IMR-90 (cell line): ENCODE measurements around the gene COL25A1. TPM values are rescaled to one million over a fixed set of nuclear protein-coding genes. Genes with fewer than 3 reads are reported as not detected.

Source experiments
- ATAC-seq: fragments of 200-7000 bp; cut with Tn5 transposase; 2 replicates; pipeline ENCODE4 v1.9.1; 2020; ENCODE audit warnings: low read depth, mild to moderate bottlenecking, moderate library complexity
- BruUV-seq: library from RNA; stranded (reverse); fragments of 400-500 nt; replicated peaks from 2 replicates; lab custom pipeline; 2021; lab: Mats Ljungman, UMichigan
- CTCF ChIA-PET: fragments of 300-600 bp; formaldehyde crosslinking; extraction: SDS; loops from one replicate; lab custom pipeline; 2021; ENCODE audit warnings: antibody characterized with exemption; lab: Yijun Ruan, JAX
- POLR2A ChIA-PET: fragments of 300-600 bp; sonication (Branson Sonifier 250); formaldehyde crosslinking; loops from one replicate; lab custom pipeline; 2022; ENCODE audit warnings: antibody characterized with exemption; ENCODE audit not compliant: unreplicated experiment; lab: Charles Lee
- DNase-seq: peaks from one replicate; pipeline ENCODE4 v3.0.0; 2013
- H2AFZ ChIP-seq: replicated peaks from 2 replicates; pipeline ENCODE3; 2013; ENCODE audit warnings: low read length, mild to moderate bottlenecking; ENCODE audit not compliant: poor library complexity
- H2AK5ac ChIP-seq: 2 replicates; pipeline ENCODE4 v1.6.1; 2013; ENCODE audit warnings: low read depth, low read length, inconsistent platforms
- H2AK9ac ChIP-seq: replicated peaks from 2 replicates; pipeline ENCODE3; 2013; ENCODE audit warnings: mild to moderate bottlenecking, low read depth, low read length, moderate library complexity; ENCODE audit not compliant: poor library complexity
- H2BK120ac ChIP-seq: 2 replicates; pipeline ENCODE4 v1.6.1; 2013; ENCODE audit warnings: low read depth, low read length, inconsistent platforms
- H2BK15ac ChIP-seq: 3 replicates; pipeline ENCODE4 v1.6.1; 2013; ENCODE audit warnings: low read depth, low read length, inconsistent platforms
- H2BK20ac ChIP-seq: 2 replicates; pipeline ENCODE4 v1.6.1; 2013; ENCODE audit warnings: low read depth, mild to moderate bottlenecking, inconsistent platforms, low read length, moderate library complexity
- H2BK5ac ChIP-seq: 2 replicates; pipeline ENCODE4 v1.6.1; 2013; ENCODE audit warnings: mild to moderate bottlenecking, low read depth, low read length, inconsistent platforms; ENCODE audit not compliant: poor library complexity, severe bottlenecking
- H3K14ac ChIP-seq: replicated peaks from 2 replicates; pipeline ENCODE4 v1.6.1; 2013; ENCODE audit warnings: low read depth, low read length, inconsistent platforms
- H3K18ac ChIP-seq: 2 replicates; pipeline ENCODE4 v1.6.1; 2013; ENCODE audit warnings: low read depth, low read length, control low read depth
- H3K23ac ChIP-seq: 2 replicates; pipeline ENCODE4 v1.6.1; 2013; ENCODE audit warnings: low read depth, low read length, inconsistent platforms
- H3K27ac ChIP-seq: 2 replicates; pipeline ENCODE4 v1.5.1; 2013; ENCODE audit warnings: mild to moderate bottlenecking, control low read depth, low read length; ENCODE audit not compliant: insufficient read depth
- H3K27me3 ChIP-seq: 2 replicates; pipeline ENCODE4 v1.6.1; 2013; ENCODE audit warnings: low read length; ENCODE audit not compliant: control insufficient read depth, insufficient read depth
- H3K36me3 ChIP-seq: 2 replicates; pipeline ENCODE4 v1.6.1; 2013; ENCODE audit warnings: low read length, mixed read lengths; ENCODE audit not compliant: control insufficient read depth, insufficient read depth
- H3K4ac ChIP-seq: 2 replicates; pipeline ENCODE4 v1.6.1; 2013; ENCODE audit warnings: low read depth, low read length, inconsistent platforms
- H3K4me1 ChIP-seq: 2 replicates; pipeline ENCODE4 v1.6.1; 2013; ENCODE audit warnings: low read length, mixed read lengths; ENCODE audit not compliant: control insufficient read depth, insufficient read depth
- H3K4me2 ChIP-seq: 2 replicates; pipeline ENCODE4 v1.6.1; 2013; ENCODE audit warnings: low read depth, mild to moderate bottlenecking, control low read depth, low read length, moderate library complexity
- H3K4me3 ChIP-seq: 2 replicates; pipeline ENCODE4 v1.5.1; 2013; ENCODE audit warnings: low read depth, mild to moderate bottlenecking, control low read depth, low read length, moderate library complexity; ENCODE audit not compliant: insufficient read depth
- H3K56ac ChIP-seq: 2 replicates; pipeline ENCODE4 v1.6.1; 2013; ENCODE audit warnings: low read length, inconsistent platforms; ENCODE audit not compliant: insufficient read depth; ENCODE audit errors: extremely low read depth
- H3K79me1 ChIP-seq, 2 experiments: 2 replicates each; pipeline ENCODE4 v1.6.1; 2013; ENCODE audit warnings: low read length in 2 of 2, inconsistent platforms in 1 of 2, low read depth in 1 of 2
- H3K9ac ChIP-seq: 2 replicates; pipeline ENCODE4 v1.6.1; 2013; ENCODE audit warnings: low read depth, low read length, control low read depth
- H3K9me1 ChIP-seq: 2 replicates; pipeline ENCODE4 v1.6.1; 2013; ENCODE audit warnings: low read length, inconsistent platforms; ENCODE audit not compliant: insufficient read depth
- H3K9me3 ChIP-seq: 2 replicates; pipeline ENCODE4 v1.6.1; 2013; ENCODE audit warnings: low read length; ENCODE audit not compliant: control insufficient read depth, insufficient read depth
- H4K20me1 ChIP-seq: 2 replicates; pipeline ENCODE4 v1.6.1; 2013; ENCODE audit warnings: low read length, inconsistent platforms; ENCODE audit not compliant: insufficient read depth
- H4K5ac ChIP-seq: 2 replicates; pipeline ENCODE4 v1.6.1; 2013; ENCODE audit warnings: mild to moderate bottlenecking, low read depth, low read length, control low read depth
- H4K8ac ChIP-seq, 2 experiments: 2 replicates each; pipeline ENCODE4 v1.6.1; 2013; ENCODE audit warnings: low read depth in 2 of 2, low read length in 2 of 2, control low read depth in 1 of 2, inconsistent platforms in 1 of 2
- H4K91ac ChIP-seq: 2 replicates; pipeline ENCODE4 v1.6.1; 2013; ENCODE audit warnings: low read depth, low read length, inconsistent platforms; ENCODE audit not compliant: insufficient read depth
- CEBPB ChIP-seq: IDR thresholded peaks from 2 replicates; pipeline ENCODE4 v1.6.1; 2012; ENCODE audit warnings: low read depth, low read length, improper control_type of control experiment
- CHD1 ChIP-seq: IDR thresholded peaks from 2 replicates; pipeline ENCODE4 v1.6.1; 2012; ENCODE audit warnings: low read depth, low read length, improper control_type of control experiment
- FOS ChIP-seq: fragments of 150-350 bp; IDR thresholded peaks from 2 replicates; pipeline ENCODE4 v1.6.1; 2016; ENCODE audit warnings: low read depth, low read length
- MAFK ChIP-seq: IDR thresholded peaks from 2 replicates; pipeline ENCODE4 v1.6.1; 2012; ENCODE audit warnings: low read depth, low read length, improper control_type of control experiment
- MAZ ChIP-seq: IDR thresholded peaks from 2 replicates; pipeline ENCODE4 v1.6.1; 2012; ENCODE audit warnings: low read depth, mild to moderate bottlenecking, low read length, improper control_type of control experiment, moderate library complexity, borderline replicate concordance
- MXI1 ChIP-seq: IDR thresholded peaks from 2 replicates; pipeline ENCODE4 v1.6.1; 2012; ENCODE audit warnings: low read depth, mild to moderate bottlenecking, low read length, moderate library complexity, borderline replicate concordance
- RAD21 ChIP-seq: IDR thresholded peaks from 2 replicates; pipeline ENCODE4 v1.6.1; 2012; ENCODE audit warnings: low read length, improper control_type of control experiment
- RCOR1 ChIP-seq: IDR thresholded peaks from 2 replicates; pipeline ENCODE4 v1.6.1; 2012; ENCODE audit warnings: mild to moderate bottlenecking, low read length, improper control_type of control experiment; ENCODE audit not compliant: insufficient replicate concordance
- RFX5 ChIP-seq: IDR thresholded peaks from 2 replicates; pipeline ENCODE4 v1.8.0; 2012; ENCODE audit warnings: low read depth, mild to moderate bottlenecking, low read length, moderate library complexity
- SMC3 ChIP-seq: fragments of 150-350 bp; IDR thresholded peaks from 2 replicates; pipeline ENCODE4 v1.6.1; 2016; ENCODE audit warnings: low read depth, mild to moderate bottlenecking, antibody characterized with exemption, low read length, moderate library complexity
- WGBS, 2 experiments: methylation state at CpG; one replicate each; pipeline versions ENCODE4 v1.1.5 to v1.1.7; 2013; ENCODE audit warnings: missing lambda C conversion rate in 2 of 2; ENCODE audit not compliant: insufficient read length in 1 of 2; ENCODE audit errors: extremely low coverage in 2 of 2; 5-methylcytosine and 5-hydroxymethylcytosine counted together
- dilution Hi-C: fragments of 300-500 bp; cut with HindIII; formaldehyde crosslinking; loops from one replicate; pipeline ENCODE4 v1.14.3; 2018; ENCODE audit warnings: low sequenced_read_pairs; ENCODE audit not compliant: unreplicated experiment
- in situ Hi-C: fragments of 300-500 bp; cut with MboI; formaldehyde crosslinking; loops from 3 replicates; pipeline ENCODE4 v1.14.3; 2019; ENCODE audit warnings: low sequenced_read_pairs, inconsistent platforms, mixed read lengths
- intact Hi-C: fragments of 100-400 bp; cut with micrococcal nuclease; formaldehyde crosslinking; loops from 2 replicates; pipeline ENCODE4 v1.10.0; 2022
- polyA plus RNA-seq, 3 experiments: library from polyadenylated mRNA; depleted of rRNA; stranded (reverse); fragments of >200 nt; gene quantifications; 2 replicates each; pipeline ENCODE4 v1.2.3, GENCODE V29; 2012; ENCODE audit warnings: low replicate concordance in 1 of 3
- total RNA-seq: library from RNA; depleted of rRNA; stranded (reverse); fragments of >200 nt; gene quantifications from 2 replicates; pipeline ENCODE4 v1.2.3, GENCODE V29; 2012
- TF ChIP-seq, protein P1 (sequence below): fragments of 150-350 bp; IDR thresholded peaks from 2 replicates; pipeline ENCODE4 v1.6.1; 2016; ENCODE audit warnings: low read depth, mild to moderate bottlenecking, low read length, moderate library complexity, borderline replicate concordance
- TF ChIP-seq, protein P2 (sequence below): conservative IDR thresholded peaks from 2 replicates; pipeline ENCODE4 v1.5.1; 2012; ENCODE audit warnings: mild to moderate bottlenecking, low read depth, low read length, improper control_type of control experiment

Gene COL25A1
- total and polyA plus RNA-seq, 2 of the 4 experiments (the other 2 are of a cell fraction), result under 0.01 to 0.05 TPM

DNA sequence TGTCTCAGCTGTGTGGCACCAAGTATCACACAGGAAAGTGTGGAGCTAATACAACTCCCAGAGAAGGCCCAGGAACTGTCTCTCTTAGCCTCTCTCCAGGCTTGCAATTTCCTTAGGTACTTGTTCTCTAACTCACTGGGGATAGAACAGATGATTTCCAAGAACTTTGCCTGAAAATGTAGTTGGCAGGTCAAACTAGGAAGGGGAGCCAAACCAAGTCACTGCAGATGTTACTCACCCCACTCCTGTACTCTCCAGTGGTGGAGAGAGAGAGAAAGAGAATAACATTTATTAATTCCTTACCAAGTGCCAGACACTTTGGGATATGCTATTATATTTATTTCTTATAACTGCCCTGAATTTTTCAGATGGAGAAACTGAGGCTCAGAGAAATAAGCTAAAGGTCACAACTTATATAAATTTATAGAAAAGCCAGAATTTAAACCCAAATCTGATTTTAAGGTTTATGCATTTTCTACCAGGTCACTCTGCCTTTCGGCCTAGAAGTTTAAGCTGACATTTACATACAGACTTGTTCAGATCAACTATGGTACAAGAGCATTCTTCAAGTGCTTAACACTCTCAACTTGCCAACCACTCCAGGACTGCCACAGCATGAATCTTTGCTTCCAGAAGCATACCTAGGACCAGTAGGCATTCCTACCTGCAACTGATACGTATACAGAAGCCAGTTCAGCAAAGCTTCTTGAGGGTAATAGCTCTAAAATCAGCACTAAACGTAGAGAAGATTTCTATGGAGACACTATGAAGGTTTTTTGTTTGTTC, 291.0 kb downstream of the COL25A1 start (continued):
- TF ChIP-seq, protein P1, sequence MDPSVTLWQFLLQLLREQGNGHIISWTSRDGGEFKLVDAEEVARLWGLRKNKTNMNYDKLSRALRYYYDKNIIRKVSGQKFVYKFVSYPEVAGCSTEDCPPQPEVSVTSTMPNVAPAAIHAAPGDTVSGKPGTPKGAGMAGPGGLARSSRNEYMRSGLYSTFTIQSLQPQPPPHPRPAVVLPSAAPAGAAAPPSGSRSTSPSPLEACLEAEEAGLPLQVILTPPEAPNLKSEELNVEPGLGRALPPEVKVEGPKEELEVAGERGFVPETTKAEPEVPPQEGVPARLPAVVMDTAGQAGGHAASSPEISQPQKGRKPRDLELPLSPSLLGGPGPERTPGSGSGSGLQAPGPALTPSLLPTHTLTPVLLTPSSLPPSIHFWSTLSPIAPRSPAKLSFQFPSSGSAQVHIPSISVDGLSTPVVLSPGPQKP, result no peak

DNA sequence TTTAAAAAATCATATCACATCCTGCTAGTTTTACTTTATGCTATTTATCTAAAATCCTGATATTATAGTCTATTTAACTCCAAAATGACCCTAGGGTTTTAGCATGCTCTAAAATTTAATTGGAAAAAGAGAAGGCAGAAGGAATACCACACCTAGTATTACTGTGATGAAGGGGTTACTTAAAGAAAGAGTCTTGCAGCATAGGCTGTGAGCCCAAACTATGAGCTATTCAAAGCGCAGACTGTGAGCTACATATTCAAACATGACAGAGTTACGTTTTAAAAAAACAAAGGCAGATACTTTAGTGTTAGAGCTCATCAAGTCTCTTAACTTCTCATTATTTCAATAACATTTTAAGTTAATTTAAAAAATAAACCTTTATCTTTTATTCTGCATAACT, 291.9 kb downstream of the COL25A1 start:
- Histone ChIP-seq H3K56ac (no peak overlapping the region), H3K4me3 (no peak overlapping the region), H3K9me1 (no peaks in the 10 kb centered on the region), H2AK5ac (no peak overlapping the region), H4K91ac (no peak overlapping the region), H4K5ac (no peak overlapping the region), H3K23ac (no peak overlapping the region), H3K4ac (no peak overlapping the region), H2BK120ac (no peak overlapping the region), H3K9me3 (no peaks in the 10 kb centered on the region), H3K4me1 (no peaks in the 10 kb centered on the region; the same call in 1 of the 2 replicates), H3K18ac (no peak overlapping the region), H2AK9ac (no peak overlapping the region), H2BK15ac (no peak overlapping the region), H4K8ac (no peak overlapping the region), H2BK5ac (no peak overlapping the region), H3K14ac (no peak overlapping the region), H3K9ac (no peak overlapping the region), H3K27ac (no peak overlapping the region), H3K79me1 (no peaks in the 10 kb centered on the region), H3K4me2 (no peak overlapping the region), H2BK20ac (no peak overlapping the region), H3K27me3 (no peaks in the 10 kb centered on the region), H3K36me3 (no peaks in the 10 kb centered on the region), H2AFZ (no peak overlapping the region), H4K20me1 (no peaks in the 10 kb centered on the region)
- BruUV-seq, result no TSS peak
- DNase-seq, result peak; percentile 17
- ATAC-seq, result peak; percentile 50; the same call in 1 of the 2 replicates
- in situ Hi-C loops, result no loop called here
- intact Hi-C loops, result no loop called here
- ChIA-PET POLR2A (no interaction called here), CTCF (interaction anchor here (0.8 kb wide), 1 partner anchor 67 kb away, joined by 3 read pairs; no protein-coding TSS in a partner anchor)
- dilution Hi-C loops, result no loop called here
- no CpG with 5 or more reads among the region's 2 CpGs for WGBS, 2 experiments
- TF ChIP-seq, protein P2, sequence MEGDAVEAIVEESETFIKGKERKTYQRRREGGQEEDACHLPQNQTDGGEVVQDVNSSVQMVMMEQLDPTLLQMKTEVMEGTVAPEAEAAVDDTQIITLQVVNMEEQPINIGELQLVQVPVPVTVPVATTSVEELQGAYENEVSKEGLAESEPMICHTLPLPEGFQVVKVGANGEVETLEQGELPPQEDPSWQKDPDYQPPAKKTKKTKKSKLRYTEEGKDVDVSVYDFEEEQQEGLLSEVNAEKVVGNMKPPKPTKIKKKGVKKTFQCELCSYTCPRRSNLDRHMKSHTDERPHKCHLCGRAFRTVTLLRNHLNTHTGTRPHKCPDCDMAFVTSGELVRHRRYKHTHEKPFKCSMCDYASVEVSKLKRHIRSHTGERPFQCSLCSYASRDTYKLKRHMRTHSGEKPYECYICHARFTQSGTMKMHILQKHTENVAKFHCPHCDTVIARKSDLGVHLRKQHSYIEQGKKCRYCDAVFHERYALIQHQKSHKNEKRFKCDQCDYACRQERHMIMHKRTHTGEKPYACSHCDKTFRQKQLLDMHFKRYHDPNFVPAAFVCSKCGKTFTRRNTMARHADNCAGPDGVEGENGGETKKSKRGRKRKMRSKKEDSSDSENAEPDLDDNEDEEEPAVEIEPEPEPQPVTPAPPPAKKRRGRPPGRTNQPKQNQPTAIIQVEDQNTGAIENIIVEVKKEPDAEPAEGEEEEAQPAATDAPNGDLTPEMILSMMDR, result no peak
- TF ChIP-seq RCOR1, result no peak
- no peak for TF ChIP-seq MAFK
- TF ChIP-seq RFX5, result no peak
- no peak for TF ChIP-seq MXI1
- no peak for TF ChIP-seq CEBPB
- TF ChIP-seq SMC3, result no peak
- TF ChIP-seq, protein P1, result no peak
- TF ChIP-seq RAD21, result no peak
- TF ChIP-seq CHD1, result no peak
- no peak for TF ChIP-seq MAZ
- TF ChIP-seq FOS, result no peak
